Prostate gland (tissue), 2 donors: ENCODE data around the gene INMT.

Experiments used
- CTCF ChIP-seq, 4 experiments: fragments of 200-600 bp in 2 of 4; fragments of 450-650 bp in 2 of 4; sonication (generic) in 2 of 4; IDR thresholded peaks; 1 replicate in 3 of 4; 2 replicates in 1 of 4; pipeline ENCODE4 v1.5.1; 2016 to 2019; ENCODE audit warnings: antibody characterized with exemption in 4 of 4, mild to moderate bottlenecking in 2 of 4, moderate library complexity in 2 of 4
- POLR2AphosphoS5 ChIP-seq: sonication (generic); formaldehyde crosslinking; IDR thresholded peaks from one replicate; pipeline ENCODE4 v1.6.1; 2017; ENCODE audit warnings: antibody characterized with exemption

- TF ChIP-seq CTCF (IDR thresholded peaks at IDR 0.05), result no peak
- no peak for TF ChIP-seq POLR2AphosphoS5
Observed at GRCh38 chr7:30722187-30722586, 29.7 kb upstream of the INMT start.
